ENCODE measurements around the gene PKIB. TPM values are rescaled to one million over a fixed set of nuclear protein-coding genes. Genes with fewer than 3 reads are reported as not detected.
"Not testable (repeated sequence)": the region's sequence is repeated elsewhere in the genome, so short reads cannot be mapped to it uniquely, and the experiment has no call there.

Gene PKIB
- polyA plus RNA-seq, 6 donors from 2014 or later: 0.53 to 0.68 TPM; not detected in 4

- DNase-seq; H3K4me1 Mint-ChIP-seq; ATAC-seq (ENCODE audit: low read depth in 2 of 2); H3K4me3 Mint-ChIP-seq; H3K27ac Mint-ChIP-seq; H3K27me3 Mint-ChIP-seq; H3K36me3 Mint-ChIP-seq: not testable (repeated sequence)
- peaks cover 4 to 21% (median 14%) of the 10 kb centered on the region in 7 donors for H3K9me3 Mint-ChIP-seq
These were observed 11.9 kb upstream of the PKIB start for GRCh38 chr6:122598295-122598694.

- Mint-ChIP-seq H3K36me3 (no peaks in the 10 kb centered on the region), H3K27ac (no peak overlapping the region), H3K4me1 (peaks cover under 1 to 6% (median 5%) of the 10 kb centered on the region in 3 donors), H3K9me3 (peaks cover 0 to 6% (median 2%) of the 10 kb centered on the region in 7 donors), H3K27me3 (peaks cover 9 to 29% (median 19%) of the 10 kb centered on the region in 3 donors), H3K4me3 (no peak overlapping the region)
- ATAC-seq (ENCODE audit: low read depth in 2 of 2) (no peak), DNase-seq (no peak)
These were observed 5.5 kb upstream of the PKIB start for GRCh38 chr6:122604676-122605075.

- peak overlapping the region in 1 of 6 donors; percentile 4 for H3K27ac Mint-ChIP-seq
- peaks cover 0 to 7% of the 10 kb centered on the region in 2 donors for H3K36me3 Mint-ChIP-seq
- ATAC-seq (ENCODE audit: low read depth in 2 of 2) (peak; percentile 24 to 27), DNase-seq (no peak)
- H3K4me3 Mint-ChIP-seq: peak overlapping the region; percentile 78 to 87 (median 82)
- peaks cover 30 to 49% (median 42%) of the 10 kb centered on the region in 3 donors for H3K27me3 Mint-ChIP-seq
- H3K9me3 Mint-ChIP-seq: peaks cover 0 to 11% (median 4%) of the 10 kb centered on the region in 7 donors
- peaks cover 12 to 18% (median 16%) of the 10 kb centered on the region in 3 donors for H3K4me1 Mint-ChIP-seq
These were observed 668 bp downstream of the PKIB start for GRCh38 chr6:122610690-122611455.

GRCh38 chr6:122612838-122613237 is 2.6 kb downstream of the PKIB start:
- H3K4me3 Mint-ChIP-seq: no peak overlapping the region
- ATAC-seq (ENCODE audit: low read depth in 2 of 2) (no peak), DNase-seq (no peak)
- peaks cover 12 to 18% (median 16%) of the 10 kb centered on the region in 3 donors for H3K4me1 Mint-ChIP-seq
- H3K36me3 Mint-ChIP-seq: peaks cover 0 to 8% of the 10 kb centered on the region in 2 donors
- H3K27ac Mint-ChIP-seq: no peak overlapping the region
- peaks cover 0 to 15% (median 5%) of the 10 kb centered on the region in 7 donors for H3K9me3 Mint-ChIP-seq
- H3K27me3 Mint-ChIP-seq: peaks cover 34 to 49% (median 43%) of the 10 kb centered on the region in 3 donors

GRCh38 chr6:122614303-122614702 is 4.1 kb downstream of the PKIB start:
- Mint-ChIP-seq H3K27me3 (peaks cover 33 to 40% (median 34%) of the 10 kb centered on the region in 3 donors), H3K4me1 (peaks cover 11 to 16% (median 16%) of the 10 kb centered on the region in 3 donors)
- ATAC-seq (ENCODE audit: low read depth in 2 of 2): no peak

GRCh38 chr6:122615409-122615808 is 5.2 kb downstream of the PKIB start:
- no peak for ATAC-seq (ENCODE audit: low read depth in 2 of 2)

More at GRCh38 chr6:122614303-122614702, 4.1 kb downstream of the PKIB start:
- peaks cover 0 to 8% of the 10 kb centered on the region in 2 donors for H3K36me3 Mint-ChIP-seq
- H3K27ac Mint-ChIP-seq: no peak overlapping the region
- peaks cover 0 to 13% (median 5%) of the 10 kb centered on the region in 7 donors for H3K9me3 Mint-ChIP-seq
- no peak overlapping the region for H3K4me3 Mint-ChIP-seq
- DNase-seq: no peak

GRCh38 chr6:122616877-122617276 is 6.7 kb downstream of the PKIB start:
- ATAC-seq (ENCODE audit: low read depth in 2 of 2) (no peak), DNase-seq (no peak)
- Mint-ChIP-seq H3K4me3 (no peak overlapping the region), H3K9me3 (peaks cover 0 to 13% (median 5%) of the 10 kb centered on the region in 7 donors), H3K27ac (no peak overlapping the region), H3K36me3 (peaks cover 0 to 8% of the 10 kb centered on the region in 2 donors), H3K27me3 (peaks cover 30 to 40% (median 33%) of the 10 kb centered on the region in 3 donors), H3K4me1 (no peaks in the 10 kb centered on the region)

More at GRCh38 chr6:122615409-122615808, 5.2 kb downstream of the PKIB start:
- Mint-ChIP-seq H3K4me3 (no peak overlapping the region), H3K9me3 (peaks cover 0 to 13% (median 5%) of the 10 kb centered on the region in 7 donors), H3K27ac (no peak overlapping the region), H3K4me1 (peaks cover 4 to 12% (median 8%) of the 10 kb centered on the region in 3 donors), H3K36me3 (peaks cover 0 to 8% of the 10 kb centered on the region in 2 donors), H3K27me3 (peaks cover 30 to 37% (median 33%) of the 10 kb centered on the region in 3 donors)
- no peak for DNase-seq

- H3K9me3 Mint-ChIP-seq: peaks cover 0 to 13% (median 5%) of the 10 kb centered on the region in 7 donors
- peaks cover 31 to 35% (median 31%) of the 10 kb centered on the region in 3 donors for H3K27me3 Mint-ChIP-seq
- H3K4me1 Mint-ChIP-seq: no peaks in the 10 kb centered on the region
- ATAC-seq (ENCODE audit: low read depth in 2 of 2) (no peak), DNase-seq (no peak)
- H3K36me3 Mint-ChIP-seq: peaks cover 0 to 8% of the 10 kb centered on the region in 2 donors
- no peak overlapping the region for H3K4me3 Mint-ChIP-seq
- H3K27ac Mint-ChIP-seq: no peak overlapping the region
These were observed 9.1 kb downstream of the PKIB start for GRCh38 chr6:122619309-122619708.

GRCh38 chr6:122620428-122620827 is 10.2 kb downstream of the PKIB start:
- no peak overlapping the region for H3K4me3 Mint-ChIP-seq
- ATAC-seq (ENCODE audit: low read depth in 2 of 2): no peak
- H3K27me3 Mint-ChIP-seq: peaks cover 26 to 32% (median 26%) of the 10 kb centered on the region in 3 donors
- peaks cover 0 to 5% of the 10 kb centered on the region in 2 donors for H3K36me3 Mint-ChIP-seq
- H3K27ac Mint-ChIP-seq: no peak overlapping the region
- no peaks in the 10 kb centered on the region for H3K4me1 Mint-ChIP-seq
- no peak for DNase-seq
- H3K9me3 Mint-ChIP-seq: peaks cover 0 to 9% (median 3%) of the 10 kb centered on the region in 7 donors

GRCh38 chr6:122620902-122621301 is 10.7 kb downstream of the PKIB start:
- Mint-ChIP-seq H3K27ac (no peak overlapping the region), H3K27me3 (peaks cover 22 to 27% (median 22%) of the 10 kb centered on the region in 3 donors), H3K9me3 (peaks cover 0 to 5% (median 1%) of the 10 kb centered on the region in 7 donors), H3K4me3 (no peak overlapping the region), H3K4me1 (no peaks in the 10 kb centered on the region), H3K36me3 (peaks cover 0 to under 1% of the 10 kb centered on the region in 2 donors)
- DNase-seq (no peak), ATAC-seq (ENCODE audit: low read depth in 2 of 2) (no peak)

GRCh38 chr6:122621638-122622037 is 11.4 kb downstream of the PKIB start:
- Mint-ChIP-seq H3K36me3 (no peaks in the 10 kb centered on the region), H3K4me3 (no peak overlapping the region), H3K4me1 (no peaks in the 10 kb centered on the region), H3K27ac (no peak overlapping the region), H3K9me3 (peaks cover 0 to 2% (median 0%) of the 10 kb centered on the region in 7 donors), H3K27me3 (peaks cover 17 to 22% (median 21%) of the 10 kb centered on the region in 3 donors)
- DNase-seq (no peak), ATAC-seq (ENCODE audit: low read depth in 2 of 2) (no peak)

GRCh38 chr6:122622479-122622878 is 12.3 kb downstream of the PKIB start:
- peaks cover 17 to 22% (median 21%) of the 10 kb centered on the region in 3 donors for H3K27me3 Mint-ChIP-seq
- ATAC-seq (ENCODE audit: low read depth in 2 of 2): no peak

GRCh38 chr6:122623279-122623678 is 13.1 kb downstream of the PKIB start:
- no peak for ATAC-seq (ENCODE audit: low read depth in 2 of 2)
- Mint-ChIP-seq H3K4me3 (no peak overlapping the region), H3K36me3 (no peaks in the 10 kb centered on the region)

More at GRCh38 chr6:122622479-122622878, 12.3 kb downstream of the PKIB start:
- no peaks in the 10 kb centered on the region for H3K36me3 Mint-ChIP-seq
- no peak overlapping the region for H3K27ac Mint-ChIP-seq
- no peaks in the 10 kb centered on the region for H3K4me1 Mint-ChIP-seq
- peaks cover 0 to 4% (median 0%) of the 10 kb centered on the region in 7 donors for H3K9me3 Mint-ChIP-seq
- H3K4me3 Mint-ChIP-seq: no peak overlapping the region
- DNase-seq: no peak

More at GRCh38 chr6:122623279-122623678, 13.1 kb downstream of the PKIB start:
- no peak for DNase-seq
- H3K9me3 Mint-ChIP-seq: peaks cover 0 to 4% (median 0%) of the 10 kb centered on the region in 7 donors
- H3K27ac Mint-ChIP-seq: no peak overlapping the region
- H3K27me3 Mint-ChIP-seq: peaks cover 17 to 22% (median 21%) of the 10 kb centered on the region in 3 donors
- H3K4me1 Mint-ChIP-seq: no peaks in the 10 kb centered on the region

All from naive B cell (primary cell).